Neural progenitor cell (in vitro differentiated cells): ENCODE data around the gene BCKDHB. TPM values are rescaled to one million over a fixed set of nuclear protein-coding genes. Genes with fewer than 3 reads are reported as not detected.

ENCODE experiments used
- DNase-seq: peaks from one replicate; pipeline ENCODE4 v3.0.0-alpha.2; 2016; ENCODE audit warnings: low spot score
- H2AFZ ChIP-seq: fragments of 200-600 bp; sonication (generic); replicated peaks from 2 replicates; pipeline ENCODE4 v1.6.1; 2016; ENCODE audit warnings: antibody characterized with exemption
- H3F3A ChIP-seq: fragments of 200-600 bp; sonication (generic); 2 replicates; pipeline ENCODE4 v1.6.1; 2016; ENCODE audit warnings: antibody characterized with exemption, low read depth
- H3K27ac ChIP-seq: fragments of 200-600 bp; sonication (generic); 2 replicates; pipeline ENCODE4 v1.5.1; 2016; ENCODE audit warnings: mild to moderate bottlenecking
- H3K27me3 ChIP-seq: fragments of 200-600 bp; sonication (generic); 2 replicates; pipeline ENCODE4 v1.6.1; 2016; ENCODE audit warnings: mild to moderate bottlenecking, moderate library complexity
- H3K36me3 ChIP-seq: fragments of 200-600 bp; sonication (generic); 2 replicates; pipeline ENCODE4 v1.5.1; 2016
- H3K4me1 ChIP-seq: fragments of 200-600 bp; sonication (generic); 2 replicates; pipeline ENCODE4 v1.6.1; 2016; ENCODE audit warnings: mixed run types
- H3K4me2 ChIP-seq: fragments of 200-600 bp; sonication (generic); 2 replicates; pipeline ENCODE4 v1.6.1; 2016
- H3K4me3 ChIP-seq: fragments of 200-600 bp; sonication (generic); 2 replicates; pipeline ENCODE4 v1.5.1; 2016
- H3K79me2 ChIP-seq: fragments of 200-600 bp; sonication (generic); 2 replicates; pipeline ENCODE4 v1.6.1; 2016; ENCODE audit warnings: low read depth
- H3K9ac ChIP-seq: fragments of 200-600 bp; sonication (generic); 2 replicates; pipeline ENCODE4 v1.6.1; 2016
- H3K9me3 ChIP-seq: fragments of 200-600 bp; sonication (generic); 2 replicates; pipeline ENCODE4 v1.5.1; 2016; ENCODE audit warnings: low read depth
- H4K20me1 ChIP-seq: fragments of 200-600 bp; sonication (generic); 2 replicates; pipeline ENCODE4 v1.6.1; 2016; ENCODE audit warnings: low read depth
- H3K27ac Mint-ChIP-seq: 3 replicates; pipeline ENCODE4 v1.8.0; 2021; ENCODE audit warnings: mixed read lengths
- H3K27me3 Mint-ChIP-seq: 2 replicates; pipeline ENCODE4 v1.8.0; 2022; ENCODE audit warnings: low read depth, mild to moderate bottlenecking, inconsistent platforms, moderate library complexity, mixed read lengths; ENCODE audit not compliant: insufficient read depth
- H3K36me3 Mint-ChIP-seq: 3 replicates; pipeline ENCODE4 v1.8.0; 2021; ENCODE audit warnings: mixed read lengths
- H3K4me1 Mint-ChIP-seq: 3 replicates; pipeline ENCODE4 v1.8.0; 2021; ENCODE audit warnings: mixed read lengths
- H3K4me3 Mint-ChIP-seq: 3 replicates; pipeline ENCODE4 v1.8.0; 2021; ENCODE audit warnings: mild to moderate bottlenecking, moderate library complexity, mixed read lengths
- H3K9me3 Mint-ChIP-seq: 3 replicates; pipeline ENCODE4 v1.8.0; 2020; ENCODE audit warnings: mixed read lengths
- EZH2 ChIP-seq: fragments of 200-600 bp; sonication (generic); IDR thresholded peaks from 2 replicates; pipeline ENCODE4 v1.6.1; 2017; ENCODE audit warnings: antibody characterized with exemption, mild to moderate bottlenecking, moderate library complexity
- EZH2phosphoT487 ChIP-seq: fragments of 200-600 bp; sonication (generic); IDR thresholded peaks from 2 replicates; pipeline ENCODE4 v1.6.1; 2017; ENCODE audit warnings: antibody characterized with exemption
- total RNA-seq: library from RNA; depleted of rRNA; stranded (reverse); fragments of >200 nt; gene quantifications from 2 replicates; pipeline ENCODE4 v1.2.3, GENCODE V29; 2015; ENCODE audit warnings: low replicate concordance
- TF ChIP-seq, protein P1 (sequence below): fragments of 200-600 bp; sonication (generic); IDR thresholded peaks from 2 replicates; pipeline ENCODE4 v1.5.1; 2017; ENCODE audit warnings: antibody characterized with exemption, mild to moderate bottlenecking

The BCKDHB gene
- total RNA-seq, 1 donor from 2014 or later, result 48.2 TPM

DNA sequence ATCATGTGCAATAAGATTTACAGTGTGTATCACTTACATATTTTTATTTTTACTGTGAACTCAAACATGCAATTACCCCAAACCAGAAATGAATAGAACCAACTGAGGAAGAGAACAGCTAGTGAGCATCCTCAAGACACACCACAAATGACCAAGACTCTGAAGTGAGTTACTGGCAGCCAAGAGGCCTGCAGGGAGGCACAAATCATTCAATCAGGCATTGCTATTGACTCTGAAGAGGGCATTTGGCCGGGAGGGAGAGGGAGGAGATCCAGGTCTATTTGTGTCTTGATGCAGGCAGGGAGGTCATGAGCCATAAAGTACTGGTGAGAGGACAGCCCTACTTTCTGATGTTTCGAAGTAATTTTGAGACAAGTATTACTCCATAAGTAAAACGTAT is 257.7 kb downstream of the BCKDHB start:
- DNase-seq, result no peak
- Histone ChIP-seq H3K27me3 (no peaks in the 10 kb centered on the region), H2AFZ (no peak overlapping the region), H3K9me3 (no peaks in the 10 kb centered on the region), H3K36me3 (no peaks in the 10 kb centered on the region), H3K4me3 (no peak overlapping the region), H3K79me2 (no peaks in the 10 kb centered on the region), H3F3A (no peaks in the 10 kb centered on the region), H3K27ac (no peak overlapping the region), H3K4me2 (no peak overlapping the region), H3K4me1 (no peaks in the 10 kb centered on the region), H4K20me1 (no peaks in the 10 kb centered on the region), H3K9ac (no peak overlapping the region)
- Mint-ChIP-seq H3K36me3 (peaks cover 8% of the 10 kb centered on the region), H3K27me3 (no peaks in the 10 kb centered on the region), H3K27ac (no peak overlapping the region), H3K4me1 (no peaks in the 10 kb centered on the region), H3K9me3 (peaks cover 8% of the 10 kb centered on the region), H3K4me3 (no peak overlapping the region)
- TF ChIP-seq EZH2, result no peak
- TF ChIP-seq, protein P1, sequence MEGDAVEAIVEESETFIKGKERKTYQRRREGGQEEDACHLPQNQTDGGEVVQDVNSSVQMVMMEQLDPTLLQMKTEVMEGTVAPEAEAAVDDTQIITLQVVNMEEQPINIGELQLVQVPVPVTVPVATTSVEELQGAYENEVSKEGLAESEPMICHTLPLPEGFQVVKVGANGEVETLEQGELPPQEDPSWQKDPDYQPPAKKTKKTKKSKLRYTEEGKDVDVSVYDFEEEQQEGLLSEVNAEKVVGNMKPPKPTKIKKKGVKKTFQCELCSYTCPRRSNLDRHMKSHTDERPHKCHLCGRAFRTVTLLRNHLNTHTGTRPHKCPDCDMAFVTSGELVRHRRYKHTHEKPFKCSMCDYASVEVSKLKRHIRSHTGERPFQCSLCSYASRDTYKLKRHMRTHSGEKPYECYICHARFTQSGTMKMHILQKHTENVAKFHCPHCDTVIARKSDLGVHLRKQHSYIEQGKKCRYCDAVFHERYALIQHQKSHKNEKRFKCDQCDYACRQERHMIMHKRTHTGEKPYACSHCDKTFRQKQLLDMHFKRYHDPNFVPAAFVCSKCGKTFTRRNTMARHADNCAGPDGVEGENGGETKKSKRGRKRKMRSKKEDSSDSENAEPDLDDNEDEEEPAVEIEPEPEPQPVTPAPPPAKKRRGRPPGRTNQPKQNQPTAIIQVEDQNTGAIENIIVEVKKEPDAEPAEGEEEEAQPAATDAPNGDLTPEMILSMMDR, result no peak
- TF ChIP-seq EZH2phosphoT487, result no peak

DNA sequence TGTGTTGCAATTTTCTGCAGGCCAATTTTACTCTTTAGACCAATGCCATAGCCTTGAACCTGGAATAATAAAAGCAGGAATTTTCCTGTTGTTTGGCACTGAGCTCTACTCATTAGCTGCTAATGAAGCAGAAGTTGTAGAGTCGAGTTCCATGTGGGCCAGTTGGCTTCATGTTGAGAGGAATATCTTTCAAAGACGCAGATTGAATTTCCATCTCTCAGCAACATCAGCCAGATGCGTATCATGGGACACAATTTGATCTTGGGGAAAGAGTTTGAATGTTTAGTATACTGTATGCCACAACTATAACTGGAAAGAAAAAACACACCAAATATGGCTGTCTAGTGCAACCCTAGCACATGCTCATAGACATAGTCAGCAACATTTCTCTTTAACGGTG is 259.6 kb downstream of the BCKDHB start:
- Mint-ChIP-seq H3K4me3 (no peak overlapping the region), H3K27ac (no peak overlapping the region), H3K27me3 (no peaks in the 10 kb centered on the region), H3K9me3 (peaks cover 12% of the 10 kb centered on the region), H3K36me3 (peaks cover 8% of the 10 kb centered on the region), H3K4me1 (no peaks in the 10 kb centered on the region)
- no peaks in the 10 kb centered on the region for H3K79me2 ChIP-seq
- no peak overlapping the region for H3K27ac ChIP-seq
- no peaks in the 10 kb centered on the region for H3F3A ChIP-seq
- H3K9ac ChIP-seq, result no peak overlapping the region
- H3K9me3 ChIP-seq, result no peaks in the 10 kb centered on the region
- no peak overlapping the region for H3K4me2 ChIP-seq
- no peaks in the 10 kb centered on the region for H3K4me1 ChIP-seq
- no peak overlapping the region for H3K4me3 ChIP-seq
- no peak overlapping the region for H2AFZ ChIP-seq
- DNase-seq, result no peak
- TF ChIP-seq EZH2phosphoT487 (no peak), EZH2 (no peak)
- TF ChIP-seq, protein P1, result no peak
- no peaks in the 10 kb centered on the region for H3K36me3 ChIP-seq
- H3K27me3 ChIP-seq, result no peaks in the 10 kb centered on the region
- no peaks in the 10 kb centered on the region for H4K20me1 ChIP-seq

DNA sequence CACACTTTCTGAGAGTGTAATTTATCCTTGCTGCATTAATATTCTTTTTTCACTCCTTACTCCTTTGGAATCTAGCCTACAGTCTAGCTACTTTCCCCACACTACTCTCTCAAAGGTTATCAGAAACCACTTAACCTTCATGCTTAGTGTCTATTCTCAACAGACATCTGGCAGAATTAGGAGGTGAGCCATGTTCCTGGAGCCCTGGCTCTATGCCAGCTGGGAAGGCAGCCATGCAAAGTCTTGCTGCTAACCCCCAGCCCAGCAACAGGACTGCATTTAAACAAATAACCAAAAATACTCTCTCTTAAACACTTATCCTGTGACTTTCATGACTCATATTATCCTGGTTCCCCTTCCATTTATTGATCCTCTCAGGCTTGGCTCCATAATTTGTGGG is 260.2 kb downstream of the BCKDHB start:
- Histone ChIP-seq H3K27ac (no peak overlapping the region), H3F3A (no peaks in the 10 kb centered on the region), H3K79me2 (no peaks in the 10 kb centered on the region), H4K20me1 (no peaks in the 10 kb centered on the region), H2AFZ (no peak overlapping the region), H3K4me2 (no peak overlapping the region), H3K9me3 (no peaks in the 10 kb centered on the region), H3K4me1 (no peaks in the 10 kb centered on the region), H3K9ac (no peak overlapping the region), H3K4me3 (no peak overlapping the region), H3K36me3 (no peaks in the 10 kb centered on the region), H3K27me3 (no peaks in the 10 kb centered on the region)
- no peaks in the 10 kb centered on the region for H3K27me3 Mint-ChIP-seq
- no peak for TF ChIP-seq EZH2
- TF ChIP-seq, protein P1, result no peak
- no peak for TF ChIP-seq EZH2phosphoT487
- no peak overlapping the region for H3K4me3 Mint-ChIP-seq
- peaks cover 8% of the 10 kb centered on the region for H3K36me3 Mint-ChIP-seq
- H3K27ac Mint-ChIP-seq, result no peak overlapping the region
- no peaks in the 10 kb centered on the region for H3K4me1 Mint-ChIP-seq
- no peak for DNase-seq
- H3K9me3 Mint-ChIP-seq, result peaks cover 18% of the 10 kb centered on the region

DNA sequence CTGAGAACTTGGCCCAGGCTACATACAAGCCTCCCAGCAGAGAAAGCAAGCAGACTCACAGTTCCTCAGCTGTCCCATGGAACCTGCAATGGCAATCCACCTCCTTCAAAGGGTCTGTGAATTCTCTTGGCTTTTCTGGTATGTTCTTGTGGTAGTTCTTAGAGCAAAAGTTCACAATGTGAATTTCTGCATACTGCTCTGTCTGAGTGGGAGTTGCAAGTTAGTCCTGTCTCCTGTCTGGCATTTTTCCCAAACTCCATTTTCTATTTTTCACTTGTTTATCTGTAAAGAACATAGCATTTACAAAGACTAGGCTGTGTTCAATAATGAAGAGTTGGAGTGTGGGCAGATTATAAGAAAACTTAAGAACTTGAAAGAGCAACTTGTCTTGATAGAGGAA is 269.9 kb downstream of the BCKDHB start:
- Mint-ChIP-seq H3K27me3 (no peaks in the 10 kb centered on the region), H3K4me3 (no peak overlapping the region), H3K9me3 (peaks cover 20% of the 10 kb centered on the region), H3K4me1 (no peaks in the 10 kb centered on the region), H3K27ac (no peak overlapping the region), H3K36me3 (peaks cover 2% of the 10 kb centered on the region)
- Histone ChIP-seq H3K4me3 (no peak overlapping the region), H3F3A (no peaks in the 10 kb centered on the region), H3K9me3 (no peaks in the 10 kb centered on the region), H4K20me1 (no peaks in the 10 kb centered on the region), H3K36me3 (no peaks in the 10 kb centered on the region), H3K4me2 (no peak overlapping the region), H3K4me1 (no peaks in the 10 kb centered on the region), H2AFZ (no peak overlapping the region), H3K9ac (no peak overlapping the region), H3K27me3 (no peaks in the 10 kb centered on the region), H3K79me2 (no peaks in the 10 kb centered on the region), H3K27ac (no peak overlapping the region)
- no peak for TF ChIP-seq EZH2
- no peak for TF ChIP-seq EZH2phosphoT487
- TF ChIP-seq, protein P1, result no peak
- no peak for DNase-seq
